Stimulated activated CD8-positive, alpha-beta memory T cell treated with anti-CD3 and anti-CD28 coated beads, Interleukin-4, amount 100 ng/mL, for 24 hours (primary cell): Measurements from ENCODE around the gene G3BP1.
"Not testable (repeated sequence)": the region's sequence is repeated elsewhere in the genome, so short reads cannot be mapped to it uniquely, and the experiment has no call there.

Experiments
- DNase-seq: peaks from one replicate; pipeline ENCODE4 v3.0.0-alpha.2; 2020; ENCODE audit warnings: low read depth

The G3BP1 gene

GRCh38 chr5:151771259-151772028 is at the start of gene G3BP1:
G3BP1 (plus strand) TSS chr5:151771954; CDS start chr5:151786621, 14,667 bp downstream.
- peak; percentile 98 for DNase-seq

- no peak for DNase-seq
These were observed 49.2 kb upstream of the G3BP1 start for GRCh38 chr5:151722546-151722945.

GRCh38 chr5:151724360-151724759 is 47.4 kb upstream of the G3BP1 start:
- no peak for DNase-seq

- not testable (repeated sequence) for DNase-seq
These were observed 42.2 kb upstream of the G3BP1 start for GRCh38 chr5:151729597-151729996.

- no peak for DNase-seq
These were observed 41.4 kb upstream of the G3BP1 start for GRCh38 chr5:151730381-151730780.

- no peak for DNase-seq
These were observed 38.2 kb upstream of the G3BP1 start for GRCh38 chr5:151733358-151734063.

DNA sequence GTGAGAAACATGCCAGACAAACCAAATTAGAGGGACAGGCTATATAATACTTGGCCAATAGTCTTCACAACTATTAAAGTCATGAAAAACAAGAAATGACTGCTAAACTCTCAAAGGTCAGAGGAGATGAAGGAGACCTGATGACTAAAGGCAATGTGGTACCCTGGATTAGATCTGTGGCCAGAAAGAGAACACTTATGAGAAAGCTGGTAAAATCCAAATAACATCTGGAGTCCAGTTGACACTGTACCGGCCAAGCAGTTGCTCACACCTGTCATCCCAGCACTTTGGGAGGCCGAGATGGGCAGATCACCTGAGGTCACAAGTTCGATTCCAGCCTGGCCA is 37.7 kb upstream of the G3BP1 start:
- no peak for DNase-seq

GRCh38 chr5:151735646-151736045 is 36.1 kb upstream of the G3BP1 start:
- DNase-seq: no peak

DNA sequence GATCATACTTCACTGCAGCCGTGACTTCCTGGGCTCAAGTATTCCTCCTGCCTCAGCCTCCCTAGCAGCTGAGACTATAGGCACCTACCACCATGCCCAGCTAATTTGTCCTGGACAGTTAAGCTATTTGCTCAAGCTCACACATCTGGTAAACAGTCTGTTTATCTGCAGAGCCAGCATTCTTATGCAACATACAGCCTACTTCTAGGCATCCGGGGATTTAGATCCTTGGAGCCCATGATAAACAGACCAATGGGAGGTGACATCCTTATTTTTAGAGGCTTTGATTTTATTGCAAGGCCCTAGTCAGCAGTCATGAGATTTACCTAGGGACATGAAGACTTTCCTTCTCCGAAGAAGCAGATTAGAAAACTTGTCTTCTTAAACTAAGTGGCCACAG is 34.3 kb upstream of the G3BP1 start:
- DNase-seq: no peak

- DNase-seq: no peak
These were observed 33.5 kb upstream of the G3BP1 start for GRCh38 chr5:151738125-151738848.

- no peak for DNase-seq
These were observed 32.4 kb upstream of the G3BP1 start for GRCh38 chr5:151739395-151739794.

DNA sequence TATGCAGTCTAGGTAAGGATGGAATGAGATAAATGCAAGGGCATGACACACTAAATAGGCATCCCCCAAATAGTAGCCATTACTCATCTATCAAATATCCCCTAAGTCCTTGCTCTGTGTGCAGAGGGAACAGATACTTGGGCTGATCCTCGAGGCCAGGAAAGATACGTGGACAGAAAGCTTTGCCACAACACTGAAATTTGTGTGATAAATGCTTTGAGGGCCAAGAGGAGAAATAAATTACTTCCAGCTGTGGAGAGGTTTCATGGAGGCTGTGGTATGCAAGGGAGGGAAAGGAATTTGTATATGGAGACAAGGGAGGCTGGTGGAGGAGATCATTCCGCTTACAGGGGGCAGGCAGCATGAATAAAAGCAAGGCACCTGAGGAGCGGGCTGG is 31.8 kb upstream of the G3BP1 start:
- DNase-seq: no peak

- DNase-seq: peak; percentile 8
These were observed 31.3 kb upstream of the G3BP1 start for GRCh38 chr5:151740336-151740942.

DNA sequence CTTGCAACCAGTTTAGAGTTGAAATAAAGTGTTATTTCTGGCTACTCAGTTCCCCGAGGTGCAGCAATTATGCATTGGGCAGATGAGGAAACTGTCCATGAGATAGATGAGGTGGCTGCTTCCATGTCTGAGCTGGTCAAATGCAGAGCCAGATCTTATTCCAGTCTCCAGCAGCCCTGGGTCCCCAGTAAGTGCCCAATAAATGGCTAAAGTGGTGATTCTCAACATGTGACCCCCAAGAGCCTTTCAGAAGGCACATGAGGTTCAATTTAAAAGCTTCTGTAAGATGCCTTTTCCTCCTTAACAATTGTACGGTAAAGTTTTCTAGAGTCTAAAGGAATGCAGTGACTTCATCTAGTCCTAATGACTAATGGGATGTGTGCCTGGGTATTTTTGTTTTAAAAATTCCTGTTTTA is 30.8 kb upstream of the G3BP1 start:
- DNase-seq: no peak

DNA sequence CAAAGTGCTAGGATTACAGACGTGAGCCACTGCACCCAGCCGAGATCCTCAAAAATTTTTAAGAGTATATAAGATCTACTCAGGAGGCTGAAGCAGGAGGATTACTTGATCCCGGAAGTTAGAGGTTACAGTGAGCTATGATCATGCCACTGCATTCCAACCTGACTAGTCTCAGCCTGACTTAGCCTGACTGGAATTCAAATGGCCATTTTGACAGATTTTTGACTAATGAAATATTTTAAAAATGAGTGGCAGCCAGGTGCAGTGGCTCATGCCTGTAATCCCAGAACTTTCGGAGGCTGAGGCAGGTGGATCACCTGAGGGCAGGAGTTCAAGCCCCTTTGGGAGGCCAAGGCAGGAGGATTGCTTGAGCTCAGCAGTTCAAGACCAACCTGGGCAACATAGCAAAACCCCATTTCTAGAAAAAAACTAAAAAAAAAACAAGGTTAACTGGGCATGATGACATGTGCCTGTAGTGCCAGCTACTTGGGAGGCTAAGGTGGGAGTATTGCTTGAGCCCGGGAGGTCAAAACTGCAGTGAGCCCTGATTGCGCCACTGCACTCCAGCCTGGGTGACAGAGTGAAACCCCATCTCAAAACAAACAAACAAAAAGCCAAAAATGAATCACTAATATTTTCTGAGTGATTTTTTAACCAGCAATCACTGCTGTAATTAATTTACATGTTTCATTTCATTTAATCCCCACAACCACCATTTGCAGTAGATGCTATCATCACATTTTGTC is 29.9 kb upstream of the G3BP1 start:
- DNase-seq: no peak

DNA sequence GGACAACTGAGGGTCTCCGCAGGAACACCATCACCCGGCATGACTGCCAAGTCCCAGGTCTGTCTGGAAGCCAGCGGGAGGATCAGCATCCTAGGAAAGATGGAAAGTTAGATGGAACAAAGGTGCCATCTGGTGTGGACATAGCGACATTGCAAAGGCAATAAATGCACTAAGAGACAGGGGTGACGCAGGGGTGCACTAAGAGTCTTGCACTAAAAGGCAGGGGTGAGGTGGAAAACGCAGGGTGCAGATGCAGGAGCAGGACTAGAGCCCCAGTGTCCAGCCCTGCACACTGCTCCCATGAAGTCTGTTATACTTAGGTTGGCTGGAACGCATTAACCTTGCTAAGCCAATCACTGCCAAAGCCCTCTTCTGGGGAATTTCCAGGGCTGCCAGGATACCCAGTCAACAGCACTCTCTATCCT is 28.9 kb upstream of the G3BP1 start:
- DNase-seq: no peak

DNA sequence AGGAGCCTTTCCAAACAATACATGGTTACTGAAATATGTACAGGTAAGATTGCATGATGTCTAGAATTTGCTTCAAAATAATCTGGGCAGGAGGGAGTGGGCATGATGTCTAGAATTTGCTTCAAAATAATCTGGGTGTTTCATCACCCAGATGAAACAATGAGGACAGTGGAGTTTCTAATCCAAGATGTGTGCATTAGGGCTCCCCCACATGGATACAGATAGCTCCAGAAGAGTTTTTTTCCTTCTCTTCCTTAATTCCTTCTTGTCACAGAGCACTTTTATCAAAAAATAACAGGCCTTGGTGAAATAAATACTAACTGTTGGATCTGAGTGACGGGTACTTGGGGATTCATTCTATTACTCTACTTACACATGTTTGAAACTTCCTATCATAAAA is 28.2 kb upstream of the G3BP1 start:
- no peak for DNase-seq

DNA sequence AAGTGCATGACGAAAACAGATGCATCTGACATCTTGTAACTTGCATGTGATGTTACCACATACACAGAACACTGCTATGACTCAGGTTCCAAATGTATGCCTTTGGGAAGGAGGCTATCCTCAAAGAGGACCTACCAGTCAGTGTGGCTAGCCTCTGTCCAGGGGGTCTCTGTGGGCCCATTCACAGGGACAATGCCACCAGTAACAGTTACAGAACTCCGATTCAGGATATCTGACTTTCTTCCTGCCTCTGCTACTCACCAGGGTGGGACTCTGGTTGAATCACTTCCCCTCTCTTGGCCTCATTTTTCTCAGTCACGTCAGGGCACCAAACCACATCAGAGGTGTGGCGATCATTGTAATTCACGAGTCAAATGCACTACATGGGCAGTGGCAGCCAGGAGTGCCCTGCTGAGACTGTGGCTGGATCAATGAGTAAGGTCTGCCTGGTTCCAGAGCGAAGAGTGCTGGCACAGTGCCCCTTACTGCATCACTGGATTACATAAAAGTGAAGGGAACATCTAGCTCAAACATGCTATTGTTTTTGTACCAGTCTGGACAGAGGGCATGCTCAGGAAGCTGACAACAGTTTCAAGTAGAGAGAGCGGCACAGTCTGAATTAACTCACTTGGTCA is 26.6 kb upstream of the G3BP1 start:
- peak; percentile 23 for DNase-seq

DNA sequence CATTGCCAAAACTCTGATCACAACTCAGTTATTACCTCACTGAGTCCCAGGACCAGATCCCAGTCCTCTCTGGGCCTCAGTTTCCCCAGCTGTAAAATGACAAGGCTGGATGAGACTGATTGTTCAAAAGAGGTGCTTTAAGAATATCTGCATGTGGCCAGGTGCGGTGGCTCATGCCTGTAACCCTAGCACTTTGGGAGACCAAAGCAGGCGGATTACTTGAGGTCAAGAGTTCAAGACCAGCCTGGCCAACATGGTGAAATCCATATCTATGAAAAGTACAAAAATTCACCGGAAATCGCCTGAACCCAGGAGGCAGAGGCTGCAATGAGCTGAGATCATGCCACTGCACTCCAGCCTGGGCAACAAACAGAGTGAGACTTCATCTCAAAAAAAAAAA is 21.6 kb upstream of the G3BP1 start:
- DNase-seq: no peak

- no peak for DNase-seq
These were observed 20.7 kb upstream of the G3BP1 start for GRCh38 chr5:151751091-151751490.

GRCh38 chr5:151751593-151751992 is 20.2 kb upstream of the G3BP1 start:
- no peak for DNase-seq
